ENCODE results near the gene MYRF. TPM values are rescaled to one million over a fixed set of nuclear protein-coding genes. Genes with fewer than 3 reads are reported as not detected.

The MYRF gene
- total and polyA plus RNA-seq, 2 of the 4 experiments (the other 2 are of a cell fraction), result 1.6 to 10.7 TPM

GRCh38 chr11:61764606-61765260 is 12.3 kb downstream of the MYRF start:
- no peak overlapping the region for H3K4me3 ChIP-seq (ENCODE audit: insufficient read depth, low read depth, low read length)
- no peak overlapping the region for H4K8ac ChIP-seq (ENCODE audit: low read depth in 2 of 2, low read length in 2 of 2)
- no peak for DNase-seq
- no peak overlapping the region for H4K5ac ChIP-seq (ENCODE audit: low read depth, low read length)
- no peak overlapping the region for H2BK15ac ChIP-seq (ENCODE audit: low read depth, low read length)
- no peak overlapping the region for H4K91ac ChIP-seq (ENCODE audit: insufficient read depth, low read depth, low read length)
- H3K56ac ChIP-seq (ENCODE audit: extremely low read depth, insufficient read depth, low read length), result no peak overlapping the region
- no peak overlapping the region; the same call in 1 of the 2 replicates for H2AK5ac ChIP-seq (ENCODE audit: low read depth, low read length)
- no peak overlapping the region for H3K4me2 ChIP-seq (ENCODE audit: low read depth, low read length)
- no peaks in the 10 kb centered on the region; a peak in 1 of 4 replicates for H3K79me1 ChIP-seq (ENCODE audit: low read depth in 1 of 2, low read length in 2 of 2)
- no peaks in the 10 kb centered on the region for H3K9me1 ChIP-seq (ENCODE audit: insufficient read depth, low read length)
- no peak for TF ChIP-seq CHD1 (IDR thresholded peaks at IDR 0.05; ENCODE audit: low read depth, low read length)
- no peak for TF ChIP-seq FOS (IDR thresholded peaks at IDR 0.05; ENCODE audit: low read depth, low read length)
- TF ChIP-seq POLR2A (IDR thresholded peaks at IDR 0.05; ENCODE audit: low read depth, low read length), result no peak
- TF ChIP-seq BHLHE40 (IDR thresholded peaks at IDR 0.05; ENCODE audit: low read depth, low read length), result no peak
- TF ChIP-seq MAFK (IDR thresholded peaks at IDR 0.05; ENCODE audit: low read depth, low read length), result no peak
- no peak for TF ChIP-seq RAD21 (IDR thresholded peaks at IDR 0.05; ENCODE audit: low read length)
- no peak for TF ChIP-seq USF2 (IDR thresholded peaks at IDR 0.05; ENCODE audit: low read depth, low read length)
- TF ChIP-seq NFE2L2 (IDR thresholded peaks at IDR 0.05; ENCODE audit: low read depth, low read length), result no peak
- TF ChIP-seq ELK1 (IDR thresholded peaks at IDR 0.05; ENCODE audit: borderline replicate concordance, low read depth, low read length), result no peak
- TF ChIP-seq MXI1 (IDR thresholded peaks at IDR 0.05; ENCODE audit: borderline replicate concordance, low read depth, low read length), result no peak
- TF ChIP-seq CTCF (conservative IDR thresholded peaks at IDR 0.05; ENCODE audit: low read depth, low read length), result no peak
- TF ChIP-seq RFX5 (IDR thresholded peaks at IDR 0.05; ENCODE audit: low read depth, low read length), result no peak
- no peak for TF ChIP-seq RCOR1 (IDR thresholded peaks at IDR 0.05; ENCODE audit: insufficient replicate concordance, low read length)
- ChIA-PET CTCF (interaction anchor here (1.0 kb wide), 1 partner anchor 17 kb away, joined by 3 read pairs; no protein-coding TSS in a partner anchor), POLR2A (ENCODE audit: unreplicated experiment) (no interaction called here)
- no peak overlapping the region for H3K4ac ChIP-seq (ENCODE audit: low read depth, low read length)
- H3K18ac ChIP-seq (ENCODE audit: low read depth, low read length), result no peak overlapping the region
- no peaks in the 10 kb centered on the region; the same call in 1 of the 2 replicates for H3K27me3 ChIP-seq (ENCODE audit: control insufficient read depth, insufficient read depth, low read length)
- peak overlapping the region; percentile 1 for H2AFZ ChIP-seq (replicated peaks; ENCODE audit: low read length, poor library complexity)
- no peak overlapping the region for H3K9ac ChIP-seq (ENCODE audit: low read depth, low read length)
- no peak overlapping the region for H3K27ac ChIP-seq (ENCODE audit: insufficient read depth, low read length)
- H2BK20ac ChIP-seq (ENCODE audit: low read depth, low read length), result no peak overlapping the region
- intact Hi-C loops (cut with micrococcal nuclease), result no loop called here
- H3K9me3 ChIP-seq (ENCODE audit: control insufficient read depth, insufficient read depth, low read length), result no peaks in the 10 kb centered on the region
- peak overlapping the region; percentile 85 for H2AK9ac ChIP-seq (replicated peaks; ENCODE audit: low read depth, low read length, poor library complexity)
- no peak overlapping the region for H3K23ac ChIP-seq (ENCODE audit: low read depth, low read length)
- WGBS, 2 experiments (ENCODE audit: extremely low coverage in 2 of 2, insufficient read length in 1 of 2), result 46% methylated on average over 13 of the region's 22 CpGs; no CpG with 5 or more reads in 1 of the 2 experiments
- H2BK120ac ChIP-seq (ENCODE audit: low read depth, low read length), result no peak overlapping the region
- ATAC-seq (ENCODE audit: low read depth), result no peak
- BruUV-seq (replicated peaks), result no TSS peak
- no peak overlapping the region for H3K14ac ChIP-seq (replicated peaks; ENCODE audit: low read depth, low read length)
- H2BK5ac ChIP-seq (ENCODE audit: low read depth, low read length, poor library complexity, severe bottlenecking), result no peak overlapping the region
- H3K4me1 ChIP-seq (ENCODE audit: control insufficient read depth, insufficient read depth, low read length), result peaks cover 7% of the 10 kb centered on the region
- no peaks in the 10 kb centered on the region for H4K20me1 ChIP-seq (ENCODE audit: insufficient read depth, low read length)
- dilution Hi-C loops (cut with HindIII; ENCODE audit: low sequenced_read_pairs, unreplicated experiment), result no loop called here
- in situ Hi-C loops (cut with MboI; ENCODE audit: low sequenced_read_pairs), result no loop called here
- no peaks in the 10 kb centered on the region for H3K36me3 ChIP-seq (ENCODE audit: control insufficient read depth, insufficient read depth, low read length)
